Natural killer cell (primary cell): ENCODE results near the gene RREB1. TPM values are rescaled to one million over a fixed set of nuclear protein-coding genes. Genes with fewer than 3 reads are reported as not detected.
A peak's percentile ranks its signal among the peaks of the same experiment; 100 is the strongest.
"Not testable (repeated sequence)": the region's sequence is repeated elsewhere in the genome, so short reads cannot be mapped to it uniquely, and the experiment has no call there.

ENCODE experiments used
- ATAC-seq, 3 donors: fragments of 150-1000 bp in 2 of 3; fragments of 200-7000 bp in 1 of 3; cut with Tn5 transposase; 1 replicate in 1 of 3; 2 replicates in 2 of 3; pipeline ENCODE4 v1.10.0; 2021; ENCODE audit warnings: mild to moderate bottlenecking in 2 of 3, moderate library complexity in 2 of 3
- DNase-seq, 2 donors: peaks; one replicate each; pipeline versions ENCODE4 v3.0.0 to v3.0.0-alpha.2; 2013 to 2021; ENCODE audit warnings: mixed read lengths in 1 of 2
- H3K27ac ChIP-seq: one replicate; pipeline ENCODE4 v1.5.1; 2013; ENCODE audit warnings: mild to moderate bottlenecking, low read length
- H3K27me3 ChIP-seq: one replicate; pipeline ENCODE4 v1.6.1; 2013; ENCODE audit warnings: low read length; ENCODE audit not compliant: control insufficient read depth, insufficient read depth
- H3K36me3 ChIP-seq: one replicate; pipeline ENCODE4 v1.6.1; 2013; ENCODE audit warnings: low read length; ENCODE audit not compliant: control insufficient read depth, insufficient read depth
- H3K4me1 ChIP-seq: one replicate; pipeline ENCODE4 v1.6.1; 2013; ENCODE audit warnings: low read length; ENCODE audit not compliant: control insufficient read depth, insufficient read depth
- H3K4me3 ChIP-seq: one replicate; pipeline ENCODE4 v1.5.1; 2013; ENCODE audit warnings: low read length
- H3K9me3 ChIP-seq: one replicate; pipeline ENCODE4 v1.6.1; 2013; ENCODE audit warnings: low read length; ENCODE audit not compliant: control insufficient read depth, insufficient read depth
- H3K27ac Mint-ChIP-seq, 2 donors: one replicate each; pipeline ENCODE4 v1.8.0; 2022; ENCODE audit warnings: mild to moderate bottlenecking in 2 of 2, mixed read lengths in 2 of 2, moderate library complexity in 1 of 2
- H3K27me3 Mint-ChIP-seq, 2 donors: one replicate each; pipeline ENCODE4 v1.8.0; 2022; ENCODE audit warnings: low read depth in 2 of 2, mixed read lengths in 2 of 2
- H3K36me3 Mint-ChIP-seq: one replicate; pipeline ENCODE4 v1.8.0; 2022; ENCODE audit warnings: mixed read lengths
- H3K4me1 Mint-ChIP-seq, 2 donors: one replicate each; pipeline ENCODE4 v1.8.0; 2022; ENCODE audit warnings: mixed read lengths in 2 of 2
- H3K4me3 Mint-ChIP-seq: one replicate; pipeline ENCODE4 v1.8.0; 2022; ENCODE audit warnings: mild to moderate bottlenecking, moderate library complexity, mixed read lengths
- H3K9me3 Mint-ChIP-seq, 2 donors: one replicate each; pipeline ENCODE4 v1.8.0; 2022; ENCODE audit warnings: mixed read lengths in 2 of 2
- WGBS: methylation state at CpG from one replicate; pipeline ENCODE4 v1.1.7; 2013; ENCODE audit warnings: missing lambda C conversion rate; ENCODE audit not compliant: insufficient coverage; 5-methylcytosine and 5-hydroxymethylcytosine counted together
- intact Hi-C: fragments of 100-400 bp; cut with micrococcal nuclease; formaldehyde crosslinking; loops from one replicate; pipeline ENCODE4 v1.14.2; 2022
- total RNA-seq, 4 donors: library from RNA; stranded (reverse); fragments of 120-200 nt in 1 of 4; gene quantifications; one replicate each; pipeline versions ENCODE4 v1.2.3 to v1.2.4, GENCODE V29; 2013 to 2022
- TF ChIP-seq, protein P1 (sequence below): fragments of 200-600 bp; IDR thresholded peaks from one replicate; pipeline ENCODE4 v1.8.0; 2022; ENCODE audit warnings: antibody characterized with exemption

The RREB1 gene
- total RNA-seq, 3 donors from 2014 or later (not counting 1 experiment from before 2014, with no cell fraction given): 42.2 to 51.8 (median 44.0) TPM

GRCh38 chr6:7155871-7156579, 48.3 kb downstream of the RREB1 start:
- Mint-ChIP-seq H3K4me1 (peaks cover 77 to 79% of the 10 kb centered on the region in 2 donors), H3K27ac (peak overlapping the region; percentile 86 to 90), H3K36me3 (no peaks in the 10 kb centered on the region), H3K27me3 (no peaks in the 10 kb centered on the region), H3K9me3 (no peaks in the 10 kb centered on the region), H3K4me3 (peak overlapping the region; percentile 49)
- Histone ChIP-seq H3K27ac (peak overlapping the region; percentile 27), H3K27me3 (no peaks in the 10 kb centered on the region), H3K4me3 (no peak overlapping the region), H3K9me3 (no peaks in the 10 kb centered on the region), H3K36me3 (no peaks in the 10 kb centered on the region), H3K4me1 (peaks cover 35% of the 10 kb centered on the region)
- ATAC-seq: no peak
- DNase-seq: no peak
- intact Hi-C loops: loop anchor here (2.0 kb wide), 1 partner anchor 15 kb away; no protein-coding TSS in a partner anchor
- 52% methylated on average over 3 of the region's 7 CpGs for WGBS
- TF ChIP-seq, protein P1, sequence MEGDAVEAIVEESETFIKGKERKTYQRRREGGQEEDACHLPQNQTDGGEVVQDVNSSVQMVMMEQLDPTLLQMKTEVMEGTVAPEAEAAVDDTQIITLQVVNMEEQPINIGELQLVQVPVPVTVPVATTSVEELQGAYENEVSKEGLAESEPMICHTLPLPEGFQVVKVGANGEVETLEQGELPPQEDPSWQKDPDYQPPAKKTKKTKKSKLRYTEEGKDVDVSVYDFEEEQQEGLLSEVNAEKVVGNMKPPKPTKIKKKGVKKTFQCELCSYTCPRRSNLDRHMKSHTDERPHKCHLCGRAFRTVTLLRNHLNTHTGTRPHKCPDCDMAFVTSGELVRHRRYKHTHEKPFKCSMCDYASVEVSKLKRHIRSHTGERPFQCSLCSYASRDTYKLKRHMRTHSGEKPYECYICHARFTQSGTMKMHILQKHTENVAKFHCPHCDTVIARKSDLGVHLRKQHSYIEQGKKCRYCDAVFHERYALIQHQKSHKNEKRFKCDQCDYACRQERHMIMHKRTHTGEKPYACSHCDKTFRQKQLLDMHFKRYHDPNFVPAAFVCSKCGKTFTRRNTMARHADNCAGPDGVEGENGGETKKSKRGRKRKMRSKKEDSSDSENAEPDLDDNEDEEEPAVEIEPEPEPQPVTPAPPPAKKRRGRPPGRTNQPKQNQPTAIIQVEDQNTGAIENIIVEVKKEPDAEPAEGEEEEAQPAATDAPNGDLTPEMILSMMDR: no peak

DNA sequence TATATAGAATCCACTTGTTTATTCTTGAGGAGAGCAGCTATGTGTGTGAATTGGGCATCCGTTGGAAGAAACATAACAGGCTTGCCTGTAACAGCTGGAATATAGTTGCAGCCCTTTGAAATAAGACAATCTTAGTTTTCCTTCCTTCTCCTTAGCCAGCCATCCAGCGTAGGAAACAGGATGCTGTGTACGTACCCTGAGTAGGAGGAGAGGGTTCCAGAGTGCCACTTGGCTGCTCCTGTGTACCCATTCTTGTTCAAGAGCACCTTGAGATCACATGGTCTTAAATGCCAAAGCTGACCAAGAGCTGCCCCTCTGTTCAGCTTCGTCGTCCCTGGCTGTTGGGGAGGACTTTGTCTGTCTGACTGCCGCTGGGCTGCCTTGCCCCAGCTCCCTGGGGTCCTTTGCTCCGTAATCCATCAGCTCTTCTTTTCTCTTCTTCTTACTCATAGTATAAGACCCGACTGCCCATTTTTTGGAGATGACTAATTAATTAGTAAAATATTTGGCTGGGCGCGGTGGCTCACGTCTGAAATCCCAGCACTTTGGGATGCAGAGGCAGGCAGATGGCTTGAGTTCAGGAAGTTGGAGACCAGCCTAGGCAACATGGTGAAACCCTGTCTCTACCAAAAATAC, 49.0 kb downstream of the RREB1 start:
- Histone ChIP-seq H3K4me1 (peaks cover 35% of the 10 kb centered on the region), H3K36me3 (no peaks in the 10 kb centered on the region), H3K4me3 (no peak overlapping the region), H3K27ac (no peak overlapping the region), H3K9me3 (no peaks in the 10 kb centered on the region), H3K27me3 (no peaks in the 10 kb centered on the region)
- Mint-ChIP-seq H3K36me3 (no peaks in the 10 kb centered on the region), H3K27ac (peak overlapping the region; percentile 86 to 90), H3K4me1 (peaks cover 77% of the 10 kb centered on the region in 2 donors), H3K9me3 (no peaks in the 10 kb centered on the region), H3K4me3 (peak overlapping the region; percentile 49), H3K27me3 (no peaks in the 10 kb centered on the region)
- 90% methylated on average over 10 of the region's 11 CpGs for WGBS
- DNase-seq (no peak), ATAC-seq (no peak)
- intact Hi-C loops: no loop called here
- TF ChIP-seq, protein P1: no peak

DNA sequence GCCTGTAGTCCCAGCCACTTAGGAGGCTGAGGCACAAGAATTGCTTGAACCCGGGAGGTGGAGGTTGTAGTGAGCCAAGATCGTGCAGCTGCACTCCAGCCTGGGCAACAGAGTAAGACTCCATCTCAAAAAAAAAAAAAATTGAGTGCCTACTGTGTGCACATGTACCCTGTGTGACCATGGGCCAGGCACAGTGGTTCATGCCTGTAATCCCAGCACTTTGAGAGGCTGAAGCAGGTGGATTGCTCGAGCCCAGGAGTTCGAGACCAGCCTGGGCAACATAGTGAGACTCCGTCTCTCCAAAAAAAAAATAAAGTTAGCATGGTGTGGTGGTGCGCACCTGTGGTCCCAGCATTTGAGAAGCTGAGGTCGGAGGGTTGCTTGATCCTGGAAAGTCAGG, 49.5 kb downstream of the RREB1 start:
- H3K4me3 ChIP-seq, H3K9me3 ChIP-seq, H3K4me3 Mint-ChIP-seq, intact Hi-C loops, ATAC-seq, H3K9me3 Mint-ChIP-seq, H3K36me3 Mint-ChIP-seq, DNase-seq, H3K27ac ChIP-seq, H3K27me3 ChIP-seq, H3K27me3 Mint-ChIP-seq, H3K36me3 ChIP-seq: not testable (repeated sequence)
- 95% methylated on average over 7 of the region's 7 CpGs for WGBS
- Mint-ChIP-seq H3K4me1 (peaks cover 77% of the 10 kb centered on the region in 2 donors), H3K27ac (peak overlapping the region in 1 of 2 donors; percentile 86)
- H3K4me1 ChIP-seq: peaks cover 35% of the 10 kb centered on the region

GRCh38 chr6:7157752-7158616, 50.2 kb downstream of the RREB1 start:
- H3K4me1 ChIP-seq: peaks cover 35% of the 10 kb centered on the region
- H3K27me3 ChIP-seq: no peaks in the 10 kb centered on the region
- Mint-ChIP-seq H3K27ac (peak overlapping the region in 1 of 2 donors; percentile 37), H3K9me3 (no peaks in the 10 kb centered on the region), H3K27me3 (no peaks in the 10 kb centered on the region), H3K4me1 (peaks cover 71 to 73% of the 10 kb centered on the region in 2 donors), H3K36me3 (no peaks in the 10 kb centered on the region), H3K4me3 (no peak overlapping the region)
- no peak for ATAC-seq
- H3K36me3 ChIP-seq: no peaks in the 10 kb centered on the region
- 91% methylated on average over 6 of the region's 6 CpGs for WGBS
- TF ChIP-seq, protein P1: no peak
- H3K27ac ChIP-seq: no peak overlapping the region
- no peak overlapping the region for H3K4me3 ChIP-seq
- DNase-seq: no peak
- intact Hi-C loops: no loop called here
- H3K9me3 ChIP-seq: no peaks in the 10 kb centered on the region
